NCI-H2081 (cell line): Measurements from ENCODE around the gene SNIP1.
"Not testable (repeated sequence)": the region's sequence is repeated elsewhere in the genome, so short reads cannot be mapped to it uniquely, and the experiment has no call there.

Experiments used
- DNase-seq, 2 experiments: peaks; one replicate each; lab custom pipeline; 2025; lab: John Stamatoyannopoulos, UW

The SNIP1 gene

GRCh38 chr1:37559080-37559479 lies 5.0 kb upstream of the SNIP1 start:
- DNase-seq = no peak

- no peak for DNase-seq
These were observed 4.3 kb upstream of the SNIP1 start for GRCh38 chr1:37558411-37558810.

GRCh38 chr1:37557402-37557801 lies 3.3 kb upstream of the SNIP1 start:
- DNase-seq = no peak

GRCh38 chr1:37556712-37557196 lies 2.7 kb upstream of the SNIP1 start, which contains the start of gene DNALI1:
Gene DNALI1, plus strand, starts transcription at chr1:37556940. Its CDS starts 55 bp downstream, at chr1:37556995.
- peak; percentile 94 for DNase-seq

- no peak for DNase-seq
These were observed 531 bp downstream of the SNIP1 start for GRCh38 chr1:37553598-37553926.

- DNase-seq = no peak
These were observed 4.8 kb downstream of the SNIP1 start for GRCh38 chr1:37549341-37549740.

GRCh38 chr1:37545019-37545418 lies 9.1 kb downstream of the SNIP1 start:
- DNase-seq = no peak

- no peak for DNase-seq
These were observed 9.6 kb downstream of the SNIP1 start for GRCh38 chr1:37544530-37544929.

GRCh38 chr1:37540036-37540785 lies 13.9 kb downstream of the SNIP1 start:
- DNase-seq = no peak

- not testable (repeated sequence) for DNase-seq
These were observed 14.9 kb downstream of the SNIP1 start for GRCh38 chr1:37539154-37539553.

GRCh38 chr1:37537378-37537777 lies 16.7 kb downstream of the SNIP1 start:
- no peak for DNase-seq

GRCh38 chr1:37533317-37534093 lies 20.6 kb downstream of the SNIP1 start:
- no peak for DNase-seq

GRCh38 chr1:37532418-37533156 lies 21.5 kb downstream of the SNIP1 start:
- DNase-seq = not testable (repeated sequence)

GRCh38 chr1:37529888-37530287 lies 24.2 kb downstream of the SNIP1 start:
- not testable (repeated sequence) for DNase-seq

GRCh38 chr1:37519613-37520012 lies 34.5 kb downstream of the SNIP1 start:
- DNase-seq = no peak

GRCh38 chr1:37518929-37519328 lies 35.2 kb downstream of the SNIP1 start:
- DNase-seq = not testable (repeated sequence)

- DNase-seq = not testable (repeated sequence)
These were observed 35.9 kb downstream of the SNIP1 start for GRCh38 chr1:37518241-37518640.

- DNase-seq = no peak
These were observed 36.5 kb downstream of the SNIP1 start for GRCh38 chr1:37517569-37517968.

- peak in 1 of 2 experiments; percentile 40 for DNase-seq
These were observed 38.7 kb downstream of the SNIP1 start for GRCh38 chr1:37515185-37516034.

GRCh38 chr1:37514350-37515184 lies 39.5 kb downstream of the SNIP1 start, which contains the start of gene MEAF6:
Gene MEAF6, minus strand, starts transcription at chr1:37514766. Its CDS starts 20 bp downstream, at chr1:37514746.
- peak; percentile 85 to 92 for DNase-seq
